Caco-2 (cell line): ENCODE data around the gene MTM1. TPM values are rescaled to one million over a fixed set of nuclear protein-coding genes. Genes with fewer than 3 reads are reported as not detected.

ENCODE experiments used
- BruUV-seq: library from RNA; stranded (reverse); fragments of 400-500 nt; replicated peaks from 2 replicates; lab custom pipeline; 2021; lab: Mats Ljungman, UMichigan
- CTCF ChIA-PET: fragments of 300-600 bp; sonication (Branson Sonifier 250); formaldehyde crosslinking; loops from one replicate; lab custom pipeline; 2022; ENCODE audit warnings: antibody characterized with exemption; lab: Charles Lee
- POLR2A ChIA-PET: fragments of 300-600 bp; sonication (Branson Sonifier 250); formaldehyde crosslinking; loops from one replicate; lab custom pipeline; 2022; ENCODE audit warnings: antibody characterized with exemption; lab: Charles Lee
- DNase-seq, 2 experiments: peaks; one replicate each; pipeline versions ENCODE4 v3.0.0 to v3.0.0-alpha.2; 2020 to 2022
- H3K27me3 ChIP-seq: replicated peaks from 2 replicates; pipeline ENCODE4 v1.6.0; 2011; ENCODE audit warnings: low read length; ENCODE audit not compliant: control insufficient read depth, insufficient read depth
- H3K36me3 ChIP-seq: 2 replicates; pipeline ENCODE4 v1.5.1; 2011; ENCODE audit warnings: low read length; ENCODE audit not compliant: control insufficient read depth, insufficient read depth
- H3K4me1 ChIP-seq: fragments of 250-450 bp; sonication (Bioruptor Pico); 2 replicates; pipeline ENCODE4 v1.5.1; 2020; ENCODE audit warnings: mild to moderate bottlenecking
- H3K4me3 ChIP-seq: 2 replicates; pipeline ENCODE4 v1.5.1; 2011; ENCODE audit warnings: low read depth, mild to moderate bottlenecking, control low read depth, low read length
- H3K9me3 ChIP-seq: fragments of 250-450 bp; sonication (Bioruptor Pico); 2 replicates; pipeline ENCODE4 v1.5.1; 2020; ENCODE audit warnings: mild to moderate bottlenecking, moderate library complexity
- H3K27ac Mint-ChIP-seq: one replicate; pipeline ENCODE4 v1.8.0; 2022; ENCODE audit warnings: mixed read lengths; ENCODE audit not compliant: unreplicated experiment
- H3K27me3 Mint-ChIP-seq: one replicate; pipeline ENCODE4 v1.8.0; 2022; ENCODE audit warnings: mixed read lengths; ENCODE audit not compliant: insufficient read depth, unreplicated experiment
- H3K36me3 Mint-ChIP-seq: one replicate; pipeline ENCODE4 v1.8.0; 2022; ENCODE audit warnings: mild to moderate bottlenecking, mixed read lengths; ENCODE audit not compliant: insufficient read depth, unreplicated experiment
- H3K4me1 Mint-ChIP-seq: one replicate; pipeline ENCODE4 v1.8.0; 2022; ENCODE audit warnings: low read depth, mixed read lengths; ENCODE audit not compliant: unreplicated experiment
- H3K4me3 Mint-ChIP-seq: one replicate; pipeline ENCODE4 v1.8.0; 2022; ENCODE audit warnings: mild to moderate bottlenecking, moderate library complexity, mixed read lengths; ENCODE audit not compliant: unreplicated experiment
- H3K9me3 Mint-ChIP-seq: one replicate; pipeline ENCODE4 v1.8.0; 2022; ENCODE audit warnings: mixed read lengths; ENCODE audit not compliant: unreplicated experiment
- intact Hi-C: fragments of 100-400 bp; cut with micrococcal nuclease; formaldehyde crosslinking; loops from one replicate; pipeline ENCODE4 v1.10.0; 2022; ENCODE audit not compliant: unreplicated experiment
- total RNA-seq: library from RNA; stranded (reverse); gene quantifications from 2 replicates; pipeline ENCODE4 v1.2.3, GENCODE V29; 2022
- TF ChIP-seq, protein P1 (sequence below), 2 experiments: fragments of 200-600 bp in 1 of 2; IDR thresholded peaks; 1 replicate in 1 of 2; 2 replicates in 1 of 2; pipeline versions ENCODE4 v1.5.1 to v1.8.0; 2011 to 2022; ENCODE audit warnings: antibody characterized with exemption in 1 of 2, control low read depth in 1 of 2, inconsistent platforms in 1 of 2, low read depth in 1 of 2, low read length in 1 of 2, mild to moderate bottlenecking in 1 of 2, moderate library complexity in 1 of 2; ENCODE audit not compliant: insufficient read depth in 1 of 2, severe bottlenecking in 1 of 2, unreplicated experiment in 1 of 2

Gene MTM1
- total RNA-seq, 1 experiment from 2014 or later = 9.7 TPM

DNA sequence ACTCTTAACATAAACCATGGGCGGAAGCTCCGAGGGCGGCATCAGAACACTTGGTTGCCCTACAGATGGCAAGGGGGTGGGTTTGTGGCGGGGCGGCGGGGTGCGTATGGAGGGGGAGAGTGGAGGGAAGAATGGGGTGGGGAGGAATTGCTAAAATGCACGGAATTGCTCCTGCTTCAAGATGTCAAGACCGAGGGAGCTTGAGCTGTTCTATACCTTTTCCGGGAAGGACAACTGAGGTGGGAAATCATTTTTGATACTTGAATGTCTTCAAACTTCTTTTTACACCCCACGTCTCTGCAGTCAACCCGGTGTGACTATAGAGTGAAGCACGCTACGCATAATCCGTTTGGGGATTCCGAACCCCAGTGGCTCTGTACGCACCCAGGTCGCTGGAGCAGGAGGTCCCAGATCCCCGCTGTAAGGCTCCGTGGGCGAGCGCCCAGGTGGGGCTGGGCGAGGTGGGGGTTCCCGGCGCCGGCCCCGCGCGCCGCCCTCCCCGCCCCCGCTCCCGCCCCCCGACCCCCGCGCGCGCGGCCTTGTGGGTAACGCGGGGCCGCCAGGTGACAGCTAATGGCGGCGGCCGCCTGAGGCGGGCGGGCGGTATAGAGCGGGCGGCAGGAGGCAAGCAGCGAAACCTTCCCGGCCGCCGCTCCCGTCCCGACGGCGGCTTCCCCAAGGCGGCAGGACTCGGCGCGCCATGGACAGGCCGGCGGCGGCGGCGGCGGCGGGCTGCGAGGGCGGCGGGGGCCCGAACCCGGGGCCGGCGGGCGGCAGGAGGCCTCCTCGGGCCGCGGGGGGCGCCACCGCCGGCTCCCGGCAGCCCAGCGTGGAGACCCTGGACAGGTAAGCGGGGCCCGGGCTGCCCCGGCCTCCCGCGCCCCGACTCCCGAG lies 124.7 kb downstream of the MTM1 start, which contains the start of gene MTMR1:
Gene MTMR1, plus strand, starts transcription at position 566 of the 894 bp plus-strand sequence. Its CDS starts 135 bp downstream, at position 701.
- no TSS peak for BruUV-seq
- no peaks in the 10 kb centered on the region for H3K36me3 ChIP-seq
- CTCF ChIA-PET = interaction anchor here (1.5 kb wide), 1 partner anchor 755 kb away, joined by 6 read pairs; the partner anchor contains the start of gene EOLA2
- DNase-seq = peak in 1 of 2 experiments; percentile 49
- Mint-ChIP-seq H3K27ac (peak within 1 kb of the TSS; percentile 64), H3K4me3 (peak within 1 kb of the TSS; percentile 74), H3K4me1 (peaks cover 8% of the 10 kb centered on the region), H3K36me3 (peaks cover 10% of the 10 kb centered on the region), H3K9me3 (no peaks in the 10 kb centered on the region), H3K27me3 (no peaks in the 10 kb centered on the region)
- TF ChIP-seq, protein P1, sequence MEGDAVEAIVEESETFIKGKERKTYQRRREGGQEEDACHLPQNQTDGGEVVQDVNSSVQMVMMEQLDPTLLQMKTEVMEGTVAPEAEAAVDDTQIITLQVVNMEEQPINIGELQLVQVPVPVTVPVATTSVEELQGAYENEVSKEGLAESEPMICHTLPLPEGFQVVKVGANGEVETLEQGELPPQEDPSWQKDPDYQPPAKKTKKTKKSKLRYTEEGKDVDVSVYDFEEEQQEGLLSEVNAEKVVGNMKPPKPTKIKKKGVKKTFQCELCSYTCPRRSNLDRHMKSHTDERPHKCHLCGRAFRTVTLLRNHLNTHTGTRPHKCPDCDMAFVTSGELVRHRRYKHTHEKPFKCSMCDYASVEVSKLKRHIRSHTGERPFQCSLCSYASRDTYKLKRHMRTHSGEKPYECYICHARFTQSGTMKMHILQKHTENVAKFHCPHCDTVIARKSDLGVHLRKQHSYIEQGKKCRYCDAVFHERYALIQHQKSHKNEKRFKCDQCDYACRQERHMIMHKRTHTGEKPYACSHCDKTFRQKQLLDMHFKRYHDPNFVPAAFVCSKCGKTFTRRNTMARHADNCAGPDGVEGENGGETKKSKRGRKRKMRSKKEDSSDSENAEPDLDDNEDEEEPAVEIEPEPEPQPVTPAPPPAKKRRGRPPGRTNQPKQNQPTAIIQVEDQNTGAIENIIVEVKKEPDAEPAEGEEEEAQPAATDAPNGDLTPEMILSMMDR (IDR thresholded peaks at IDR 0.05; ENCODE audit: insufficient read depth in 1 of 2, low read depth in 1 of 2, low read length in 1 of 2, severe bottlenecking in 1 of 2, unreplicated experiment in 1 of 2) = no peak
- no peaks in the 10 kb centered on the region for H3K9me3 ChIP-seq
- H3K4me1 ChIP-seq = peaks cover 12% of the 10 kb centered on the region; the same call in 1 of the 2 replicates
- POLR2A ChIA-PET = interaction anchor here (0.6 to 1.1 kb wide), 2 partner anchors 10 to 755 kb away, joined by 3 to 4 read pairs; partner anchors contain the start of gene EOLA2
- no peaks in the 10 kb centered on the region for H3K27me3 ChIP-seq
- intact Hi-C loops = no loop called here
- peak within 1 kb of the TSS; percentile 50 for H3K4me3 ChIP-seq

GRCh38 chrX:150693725-150694574 lies 125.5 kb downstream of the MTM1 start:
- H3K27ac Mint-ChIP-seq = no peak overlapping the region
- TF ChIP-seq, protein P1 (IDR thresholded peaks at IDR 0.05; ENCODE audit: insufficient read depth in 1 of 2, low read depth in 1 of 2, low read length in 1 of 2, severe bottlenecking in 1 of 2, unreplicated experiment in 1 of 2) = no peak
- H3K4me1 Mint-ChIP-seq = peaks cover 8% of the 10 kb centered on the region
- H3K36me3 ChIP-seq = no peaks in the 10 kb centered on the region
- ChIA-PET CTCF (interaction anchor here (1.5 kb wide), 1 partner anchor 756 kb away, joined by 6 read pairs; the partner anchor contains the start of gene EOLA2), POLR2A (interaction anchor here (1.1 kb wide), 1 partner anchor 756 kb away, joined by 3 read pairs; the partner anchor contains the start of gene EOLA2)
- BruUV-seq = TSS peak; percentile 61
- H3K27me3 ChIP-seq = no peaks in the 10 kb centered on the region
- H3K36me3 Mint-ChIP-seq = peaks cover 10% of the 10 kb centered on the region
- peak; percentile 72 for DNase-seq
- no peaks in the 10 kb centered on the region for H3K9me3 ChIP-seq
- H3K27me3 Mint-ChIP-seq = no peaks in the 10 kb centered on the region
- no peaks in the 10 kb centered on the region for H3K9me3 Mint-ChIP-seq
- peak overlapping the region; percentile 74 for H3K4me3 Mint-ChIP-seq
- peaks cover 5% of the 10 kb centered on the region; the same call in 1 of the 2 replicates for H3K4me1 ChIP-seq
- H3K4me3 ChIP-seq = peak overlapping the region; percentile 50
- intact Hi-C loops = no loop called here
